Progenitor cell of endocrine pancreas (in vitro differentiated cells): ENCODE data around the gene AASDH. TPM values are rescaled to one million over a fixed set of nuclear protein-coding genes. Genes with fewer than 3 reads are reported as not detected.

Experiments used
- DNase-seq: peaks from one replicate; pipeline ENCODE4 v3.0.0; 2021; ENCODE audit warnings: low spot score; ENCODE audit not compliant: unreplicated experiment
- H3K27ac Mint-ChIP-seq: 2 replicates; pipeline ENCODE4 v1.8.0; 2021; ENCODE audit warnings: mild to moderate bottlenecking, moderate library complexity, mixed read lengths
- H3K27me3 Mint-ChIP-seq: 2 replicates; pipeline ENCODE4 v1.8.0; 2021; ENCODE audit warnings: mixed read lengths
- H3K36me3 Mint-ChIP-seq: 2 replicates; pipeline ENCODE4 v1.8.0; 2022; ENCODE audit warnings: mixed read lengths; ENCODE audit not compliant: insufficient read depth
- H3K4me1 Mint-ChIP-seq: 2 replicates; pipeline ENCODE4 v1.8.0; 2021; ENCODE audit warnings: low read depth, mixed read lengths
- H3K4me3 Mint-ChIP-seq: 2 replicates; pipeline ENCODE4 v1.8.0; 2021; ENCODE audit warnings: low read depth, mild to moderate bottlenecking, moderate library complexity, mixed read lengths
- H3K9me3 Mint-ChIP-seq: 2 replicates; pipeline ENCODE4 v1.8.0; 2021; ENCODE audit warnings: low read depth, mixed read lengths
- CTCF ChIP-seq: fragments of 200-600 bp; sonication (generic); IDR thresholded peaks from one replicate; pipeline ENCODE4 v1.5.0; 2021; ENCODE audit warnings: antibody characterized with exemption, mild to moderate bottlenecking; ENCODE audit not compliant: unreplicated experiment
- total RNA-seq: library from RNA; stranded (reverse); gene quantifications from 2 replicates; pipeline ENCODE4 v1.2.1, GENCODE V29; 2021

AASDH gene
- total RNA-seq, 1 donor from 2014 or later = 25.2 TPM

- H3K4me3 Mint-ChIP-seq = no peak overlapping the region
- H3K4me1 Mint-ChIP-seq = peaks cover 6% of the 10 kb centered on the region
- H3K27me3 Mint-ChIP-seq = no peaks in the 10 kb centered on the region
- H3K27ac Mint-ChIP-seq = peak overlapping the region; percentile 52
- TF ChIP-seq CTCF = no peak
- no peaks in the 10 kb centered on the region for H3K9me3 Mint-ChIP-seq
- H3K36me3 Mint-ChIP-seq = peaks cover 28% of the 10 kb centered on the region
- no peak for DNase-seq
These were observed 63.2 kb downstream of the AASDH start for GRCh38 chr4:56324011-56324610.

- Mint-ChIP-seq H3K4me3 (no peak overlapping the region), H3K9me3 (no peaks in the 10 kb centered on the region), H3K27me3 (no peaks in the 10 kb centered on the region), H3K4me1 (peaks cover 6% of the 10 kb centered on the region), H3K27ac (no peak overlapping the region), H3K36me3 (peaks cover 29% of the 10 kb centered on the region)
- DNase-seq = no peak
- TF ChIP-seq CTCF = no peak
These were observed 64.0 kb downstream of the AASDH start for GRCh38 chr4:56323327-56323726.

GRCh38 chr4:56321251-56321650, 66.0 kb downstream of the AASDH start:
- no peak for TF ChIP-seq CTCF
- no peak for DNase-seq
- Mint-ChIP-seq H3K36me3 (peaks cover 23% of the 10 kb centered on the region), H3K4me3 (no peak overlapping the region), H3K4me1 (peaks cover 6% of the 10 kb centered on the region), H3K27me3 (no peaks in the 10 kb centered on the region), H3K27ac (no peak overlapping the region), H3K9me3 (no peaks in the 10 kb centered on the region)

- H3K4me3 Mint-ChIP-seq = no peak overlapping the region
- H3K9me3 Mint-ChIP-seq = no peaks in the 10 kb centered on the region
- peaks cover 6% of the 10 kb centered on the region for H3K4me1 Mint-ChIP-seq
- no peak for TF ChIP-seq CTCF
- no peaks in the 10 kb centered on the region for H3K27me3 Mint-ChIP-seq
- H3K36me3 Mint-ChIP-seq = peaks cover 25% of the 10 kb centered on the region
- no peak overlapping the region for H3K27ac Mint-ChIP-seq
- DNase-seq = no peak
These were observed 67.0 kb downstream of the AASDH start for GRCh38 chr4:56320293-56320692.

GRCh38 chr4:56318555-56318954, 68.7 kb downstream of the AASDH start:
- Mint-ChIP-seq H3K27ac (no peak overlapping the region), H3K36me3 (peaks cover 31% of the 10 kb centered on the region), H3K4me1 (no peaks in the 10 kb centered on the region), H3K9me3 (no peaks in the 10 kb centered on the region), H3K27me3 (no peaks in the 10 kb centered on the region), H3K4me3 (no peak overlapping the region)
- no peak for DNase-seq
- no peak for TF ChIP-seq CTCF
